ENCODE data around the gene JPT2.

Gene JPT2

GRCh38 chr16:1749152-1750117 is 71.4 kb downstream of the JPT2 start:
- DNase-seq: no peak
